GM23338 (cell line): Measurements from ENCODE around the gene KATNIP. TPM values are rescaled to one million over a fixed set of nuclear protein-coding genes. Genes with fewer than 3 reads are reported as not detected.

Experiments
- ATAC-seq: fragments of 200-7000 bp; cut with Tn5 transposase; 3 replicates; pipeline ENCODE4 v1.9.1; 2020
- DNase-seq: peaks from one replicate; pipeline ENCODE4 v3.0.0-alpha.2; 2015; ENCODE audit warnings: low spot score
- H2AFZ ChIP-seq: fragments of 200-600 bp; sonication (generic); 2 replicates; pipeline ENCODE4 v1.8.0; 2016; ENCODE audit warnings: antibody characterized with exemption, mild to moderate bottlenecking, moderate library complexity
- H3F3A ChIP-seq: fragments of 200-600 bp; sonication (generic); replicated peaks from 2 replicates; pipeline ENCODE4 v1.8.0; 2017; ENCODE audit warnings: antibody characterized with exemption, mixed run types, low read depth
- H3K27ac ChIP-seq: fragments of 200-600 bp; sonication (generic); 2 replicates; pipeline ENCODE4 v1.6.1; 2016; ENCODE audit warnings: low read depth
- H3K27me3 ChIP-seq: fragments of 200-600 bp; sonication (generic); 2 replicates; pipeline ENCODE4 v1.8.0; 2016; ENCODE audit warnings: mild to moderate bottlenecking, mixed run types, moderate library complexity; ENCODE audit not compliant: insufficient read depth
- H3K36me3 ChIP-seq: fragments of 200-600 bp; sonication (generic); 2 replicates; pipeline ENCODE4 v1.8.0; 2016; ENCODE audit warnings: mild to moderate bottlenecking; ENCODE audit not compliant: insufficient read depth
- H3K4me1 ChIP-seq: fragments of 200-600 bp; sonication (generic); 2 replicates; pipeline ENCODE4 v1.8.0; 2016; ENCODE audit warnings: mild to moderate bottlenecking, moderate library complexity; ENCODE audit not compliant: insufficient read depth
- H3K4me2 ChIP-seq: fragments of 200-600 bp; sonication (generic); 2 replicates; pipeline ENCODE4 v1.7.1; 2017; ENCODE audit warnings: mixed run types
- H3K4me3 ChIP-seq: fragments of 200-600 bp; sonication (generic); 2 replicates; pipeline ENCODE4 v1.6.1; 2016; ENCODE audit warnings: mixed run types
- H3K79me2 ChIP-seq: fragments of 200-600 bp; sonication (generic); replicated peaks from 2 replicates; pipeline ENCODE4 v1.8.0; 2017; ENCODE audit warnings: mild to moderate bottlenecking; ENCODE audit not compliant: insufficient read depth
- H3K9me2 ChIP-seq: fragments of 200-600 bp; sonication (generic); 2 replicates; pipeline ENCODE4 v1.8.0; 2017; ENCODE audit not compliant: insufficient read depth
- H4K20me1 ChIP-seq: fragments of 200-600 bp; sonication (generic); replicated peaks from 2 replicates; pipeline ENCODE4 v1.8.0; 2017; ENCODE audit warnings: mild to moderate bottlenecking; ENCODE audit not compliant: insufficient read depth
- H3K27ac Mint-ChIP-seq: 2 replicates; pipeline ENCODE4 v1.8.0; 2020; ENCODE audit warnings: inconsistent platforms, mild to moderate bottlenecking, moderate library complexity, mixed read lengths
- H3K27me3 Mint-ChIP-seq: 3 replicates; pipeline ENCODE4 v1.8.0; 2022; ENCODE audit warnings: low read depth, mild to moderate bottlenecking, moderate library complexity, mixed read lengths, inconsistent platforms; ENCODE audit not compliant: insufficient read depth, poor library complexity
- H3K36me3 Mint-ChIP-seq: 3 replicates; pipeline ENCODE4 v1.8.0; 2021; ENCODE audit warnings: low read depth, mild to moderate bottlenecking, inconsistent platforms, moderate library complexity, mixed read lengths
- H3K4me1 Mint-ChIP-seq: 3 replicates; pipeline ENCODE4 v1.8.0; 2020; ENCODE audit warnings: mild to moderate bottlenecking, inconsistent platforms, mixed read lengths
- H3K4me3 Mint-ChIP-seq: 3 replicates; pipeline ENCODE4 v1.8.0; 2021; ENCODE audit warnings: moderate library complexity, mild to moderate bottlenecking, inconsistent platforms, mixed read lengths
- H3K9me3 Mint-ChIP-seq: 3 replicates; pipeline ENCODE4 v1.8.0; 2020; ENCODE audit warnings: moderate library complexity, mild to moderate bottlenecking, inconsistent platforms, mixed read lengths
- CREB1 ChIP-seq: fragments of 250-450 bp; sonication (Bioruptor Pico); IDR thresholded peaks from 2 replicates; pipeline ENCODE4 v1.5.0; 2020; ENCODE audit warnings: low read depth, mild to moderate bottlenecking, moderate library complexity
- EZH2 ChIP-seq: fragments of 200-600 bp; sonication (generic); IDR thresholded peaks from one replicate; pipeline ENCODE4 v1.8.0; 2017; ENCODE audit warnings: antibody characterized with exemption, mild to moderate bottlenecking, low read depth; ENCODE audit not compliant: unreplicated experiment
- EZH2phosphoT487 ChIP-seq: fragments of 200-600 bp; sonication (generic); IDR thresholded peaks from one replicate; pipeline ENCODE4 v1.8.1; 2018; ENCODE audit warnings: antibody characterized with exemption; ENCODE audit not compliant: unreplicated experiment
- NANOG ChIP-seq: IDR thresholded peaks from 2 replicates; pipeline ENCODE4 v1.6.1; 2016; ENCODE audit warnings: antibody characterized with exemption, borderline replicate concordance
- STAT1 ChIP-seq: IDR thresholded peaks from one replicate; pipeline ENCODE4 v1.6.1; 2016; ENCODE audit warnings: antibody characterized with exemption; ENCODE audit not compliant: unreplicated experiment
- ZNF331 ChIP-seq: fragments of 250-450 bp; sonication (Bioruptor Pico); IDR thresholded peaks from 2 replicates; pipeline ENCODE4 v1.5.0; 2020; ENCODE audit warnings: low read depth, mild to moderate bottlenecking, moderate library complexity
- ZNF462 ChIP-seq: fragments of 250-450 bp; sonication (Bioruptor Pico); IDR thresholded peaks from 2 replicates; pipeline ENCODE4 v1.5.0; 2020; ENCODE audit warnings: mild to moderate bottlenecking, moderate library complexity
- polyA plus RNA-seq: library from polyadenylated mRNA; unstranded; fragments of >200 nt; fragmentation: Nextera tagmentation; extraction: Ambion mirVana; gene quantifications from 2 replicates; pipeline ENCODE4 v1.2.1, GENCODE V29; 2016
- total RNA-seq: library from RNA; depleted of rRNA; stranded (reverse); fragments of >200 nt; shearing (Covaris generic); gene quantifications from 2 replicates; pipeline ENCODE4 v1.2.3, GENCODE V29; 2014
- TF ChIP-seq, protein P1 (sequence below): IDR thresholded peaks from 2 replicates; pipeline ENCODE4 v1.6.1; 2016; ENCODE audit warnings: antibody characterized with exemption
- TF ChIP-seq, protein P2 (sequence below): IDR thresholded peaks from one replicate; pipeline ENCODE4 v1.6.1; 2018; ENCODE audit warnings: antibody characterized with exemption; ENCODE audit not compliant: unreplicated experiment

KATNIP gene
- total and polyA plus RNA-seq, 2 experiments from 2014 or later: 7.0 to 11.8 TPM

DNA sequence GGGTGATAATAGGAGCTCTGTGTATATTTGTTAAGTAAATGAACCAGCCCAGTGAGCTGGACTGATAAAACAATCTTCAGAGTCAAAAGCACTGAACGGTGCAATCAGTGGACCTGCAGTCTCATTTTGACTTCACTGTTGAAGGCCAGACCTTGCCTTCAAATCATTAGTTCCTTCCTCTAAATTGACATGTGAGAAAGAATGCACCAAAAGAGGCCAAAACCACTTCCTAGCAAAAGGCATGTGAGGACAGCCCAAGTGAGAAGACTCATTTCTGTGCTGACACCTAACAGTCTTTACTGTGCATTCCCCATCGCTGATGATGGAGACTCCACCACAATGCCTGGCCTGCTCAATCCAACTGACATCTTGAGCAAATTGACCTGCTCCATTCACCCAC lies 10.8 kb upstream of the KATNIP start (continued):
- no peak for TF ChIP-seq ZNF462 (CRISPR knock-in tag)
- no peak for TF ChIP-seq NANOG
- no peak for TF ChIP-seq CREB1 (CRISPR knock-in tag)
- no peak for TF ChIP-seq STAT1
- no peak for TF ChIP-seq EZH2

- H3K9me2 ChIP-seq: no peaks in the 10 kb centered on the region
- H2AFZ ChIP-seq: no peak overlapping the region
- H3K4me1 ChIP-seq: no peaks in the 10 kb centered on the region
- no peak overlapping the region for H3K27ac Mint-ChIP-seq
- H3K27ac ChIP-seq: no peak overlapping the region
- peaks cover 68% of the 10 kb centered on the region for H3K36me3 ChIP-seq
- DNase-seq (no peak), ATAC-seq (no peak)
- no peak overlapping the region for H3K4me2 ChIP-seq
- H3K4me3 ChIP-seq: no peak overlapping the region
- H3F3A ChIP-seq: no peaks in the 10 kb centered on the region
- peaks cover 22% of the 10 kb centered on the region for H4K20me1 ChIP-seq
- H3K4me3 Mint-ChIP-seq: no peak overlapping the region
- no peaks in the 10 kb centered on the region; the same call in 2 of the 3 replicates for H3K4me1 Mint-ChIP-seq
- H3K27me3 Mint-ChIP-seq: no peaks in the 10 kb centered on the region
- H3K79me2 ChIP-seq: no peaks in the 10 kb centered on the region; the same call in 1 of the 2 replicates
- H3K27me3 ChIP-seq: no peaks in the 10 kb centered on the region
- no peaks in the 10 kb centered on the region for H3K9me3 Mint-ChIP-seq
- peaks cover 90% of the 10 kb centered on the region for H3K36me3 Mint-ChIP-seq
- TF ChIP-seq, protein P1, sequence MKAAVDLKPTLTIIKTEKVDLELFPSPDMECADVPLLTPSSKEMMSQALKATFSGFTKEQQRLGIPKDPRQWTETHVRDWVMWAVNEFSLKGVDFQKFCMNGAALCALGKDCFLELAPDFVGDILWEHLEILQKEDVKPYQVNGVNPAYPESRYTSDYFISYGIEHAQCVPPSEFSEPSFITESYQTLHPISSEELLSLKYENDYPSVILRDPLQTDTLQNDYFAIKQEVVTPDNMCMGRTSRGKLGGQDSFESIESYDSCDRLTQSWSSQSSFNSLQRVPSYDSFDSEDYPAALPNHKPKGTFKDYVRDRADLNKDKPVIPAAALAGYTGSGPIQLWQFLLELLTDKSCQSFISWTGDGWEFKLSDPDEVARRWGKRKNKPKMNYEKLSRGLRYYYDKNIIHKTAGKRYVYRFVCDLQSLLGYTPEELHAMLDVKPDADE: no peak
- TF ChIP-seq EZH2phosphoT487 (no peak), CREB1 (CRISPR knock-in tag) (no peak), NANOG (no peak), ZNF331 (CRISPR knock-in tag) (no peak)
- TF ChIP-seq, protein P2, sequence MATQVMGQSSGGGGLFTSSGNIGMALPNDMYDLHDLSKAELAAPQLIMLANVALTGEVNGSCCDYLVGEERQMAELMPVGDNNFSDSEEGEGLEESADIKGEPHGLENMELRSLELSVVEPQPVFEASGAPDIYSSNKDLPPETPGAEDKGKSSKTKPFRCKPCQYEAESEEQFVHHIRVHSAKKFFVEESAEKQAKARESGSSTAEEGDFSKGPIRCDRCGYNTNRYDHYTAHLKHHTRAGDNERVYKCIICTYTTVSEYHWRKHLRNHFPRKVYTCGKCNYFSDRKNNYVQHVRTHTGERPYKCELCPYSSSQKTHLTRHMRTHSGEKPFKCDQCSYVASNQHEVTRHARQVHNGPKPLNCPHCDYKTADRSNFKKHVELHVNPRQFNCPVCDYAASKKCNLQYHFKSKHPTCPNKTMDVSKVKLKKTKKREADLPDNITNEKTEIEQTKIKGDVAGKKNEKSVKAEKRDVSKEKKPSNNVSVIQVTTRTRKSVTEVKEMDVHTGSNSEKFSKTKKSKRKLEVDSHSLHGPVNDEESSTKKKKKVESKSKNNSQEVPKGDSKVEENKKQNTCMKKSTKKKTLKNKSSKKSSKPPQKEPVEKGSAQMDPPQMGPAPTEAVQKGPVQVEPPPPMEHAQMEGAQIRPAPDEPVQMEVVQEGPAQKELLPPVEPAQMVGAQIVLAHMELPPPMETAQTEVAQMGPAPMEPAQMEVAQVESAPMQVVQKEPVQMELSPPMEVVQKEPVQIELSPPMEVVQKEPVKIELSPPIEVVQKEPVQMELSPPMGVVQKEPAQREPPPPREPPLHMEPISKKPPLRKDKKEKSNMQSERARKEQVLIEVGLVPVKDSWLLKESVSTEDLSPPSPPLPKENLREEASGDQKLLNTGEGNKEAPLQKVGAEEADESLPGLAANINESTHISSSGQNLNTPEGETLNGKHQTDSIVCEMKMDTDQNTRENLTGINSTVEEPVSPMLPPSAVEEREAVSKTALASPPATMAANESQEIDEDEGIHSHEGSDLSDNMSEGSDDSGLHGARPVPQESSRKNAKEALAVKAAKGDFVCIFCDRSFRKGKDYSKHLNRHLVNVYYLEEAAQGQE: no peak
These were observed 10.3 kb upstream of the KATNIP start for GRCh38 chr16:27539636-27540035.
